ENCODE results near the gene SPRYD3.

GRCh38 chr12:53124352-53124723 lies 45.1 kb upstream of the SPRYD3 start:
- TF ChIP-seq CTCF (tag by site-specific recombination; IDR thresholded peaks at IDR 0.05) (no peak), REST (tag by site-specific recombination; IDR thresholded peaks at IDR 0.05) (no peak), ZNF121 (tag by site-specific recombination; IDR thresholded peaks at IDR 0.05) (no peak), ZNF350 (tag by site-specific recombination; IDR thresholded peaks at IDR 0.05) (no peak), YY1 (tag by site-specific recombination; IDR thresholded peaks at IDR 0.05) (no peak), ZNF214 (tag by site-specific recombination; IDR thresholded peaks at IDR 0.05; ENCODE audit: borderline replicate concordance) (no peak), ZIC2 (tag by site-specific recombination; IDR thresholded peaks at IDR 0.05) (no peak), ZNF239 (tag by site-specific recombination; IDR thresholded peaks at IDR 0.05) (no peak), ZNF623 (tag by site-specific recombination; IDR thresholded peaks at IDR 0.05) (no peak), ZNF830 (tag by site-specific recombination; IDR thresholded peaks at IDR 0.05; ENCODE audit: low read depth) (no peak), ATF2 (tag by site-specific recombination; IDR thresholded peaks at IDR 0.05; ENCODE audit: low read depth) (no peak)
